GM23248 (cell line): ENCODE data around the gene DOCK10.

Experiments
- EZH2 ChIP-seq: fragments of 200-600 bp; sonication (generic); IDR thresholded peaks from 2 replicates; pipeline ENCODE4 v1.6.1; 2018; ENCODE audit warnings: antibody characterized with exemption, mild to moderate bottlenecking; ENCODE audit not compliant: insufficient read depth, poor library complexity, severe bottlenecking
- EZH2phosphoT487 ChIP-seq: fragments of 200-600 bp; sonication (generic); IDR thresholded peaks from 2 replicates; pipeline ENCODE4 v1.6.1; 2018; ENCODE audit warnings: antibody characterized with exemption, moderate library complexity, mild to moderate bottlenecking, low read depth; ENCODE audit not compliant: insufficient read depth

DNA sequence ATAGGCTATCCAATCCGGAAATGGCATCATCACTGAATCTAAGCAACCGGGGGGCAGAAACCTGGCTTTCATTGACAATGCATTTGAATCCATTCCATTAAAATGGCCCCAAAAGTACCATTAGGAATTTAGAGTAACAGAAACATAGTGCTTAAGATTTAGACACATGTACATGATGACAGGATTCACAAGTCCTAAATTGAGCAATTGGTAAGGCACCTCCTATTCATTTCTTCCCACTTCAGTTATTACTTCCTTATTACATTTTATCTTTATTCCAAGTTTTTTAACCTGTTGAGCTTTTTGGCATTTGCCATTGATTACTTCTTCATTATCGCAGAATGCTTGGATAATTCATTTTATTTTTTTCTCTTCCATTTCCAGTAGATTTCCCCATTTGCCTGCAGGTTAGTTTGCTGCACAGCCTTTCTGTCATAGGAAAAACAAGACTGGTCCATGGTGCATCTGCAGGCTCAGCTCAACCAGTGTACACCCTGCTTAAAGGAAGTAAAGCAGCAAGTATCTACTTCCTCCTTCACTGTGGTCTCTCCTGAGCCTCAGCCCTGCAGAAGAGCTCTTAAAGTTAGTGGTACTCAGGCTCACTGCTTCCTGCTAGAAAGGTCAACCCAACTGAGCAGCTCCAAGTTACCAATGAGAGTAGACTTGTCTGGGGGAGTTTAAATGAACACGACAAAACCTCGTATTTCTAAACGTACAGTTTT, 89.2 kb downstream of the DOCK10 start:
- no peak for TF ChIP-seq EZH2
- TF ChIP-seq EZH2phosphoT487 = no peak
